ENCODE results near the gene MYL10.

The MYL10 gene

GRCh38 chr7:101629171-101629570, at the start of gene MYL10:
MYL10 (minus strand) TSS chr7:101629296; CDS start chr7:101629118, 178 bp downstream.
- no peak for DNase-seq

GRCh38 chr7:101678658-101679057, 49.6 kb upstream of the MYL10 start:
- DNase-seq = no peak

- DNase-seq = no peak
These were observed 48.8 kb upstream of the MYL10 start for GRCh38 chr7:101677797-101678479.

GRCh38 chr7:101677391-101677790, 48.3 kb upstream of the MYL10 start:
- no peak for DNase-seq

- no peak for DNase-seq
These were observed 47.9 kb upstream of the MYL10 start for GRCh38 chr7:101676956-101677355.

GRCh38 chr7:101676062-101676598, 47.0 kb upstream of the MYL10 start:
- no peak for DNase-seq

GRCh38 chr7:101674439-101674838, 45.3 kb upstream of the MYL10 start:
- no peak for DNase-seq

- no peak for DNase-seq
These were observed 44.9 kb upstream of the MYL10 start for GRCh38 chr7:101673951-101674350.

GRCh38 chr7:101673315-101673714, 44.2 kb upstream of the MYL10 start:
- DNase-seq = no peak

- no peak for DNase-seq
These were observed 42.6 kb upstream of the MYL10 start for GRCh38 chr7:101671371-101672356.

GRCh38 chr7:101669307-101669706, 40.2 kb upstream of the MYL10 start:
- no peak for DNase-seq

- DNase-seq = no peak
These were observed 39.6 kb upstream of the MYL10 start for GRCh38 chr7:101668726-101669125.

- no peak for DNase-seq
These were observed 38.8 kb upstream of the MYL10 start for GRCh38 chr7:101667920-101668319.

- no peak for DNase-seq
These were observed 38.3 kb upstream of the MYL10 start for GRCh38 chr7:101667399-101667798.

GRCh38 chr7:101666741-101667140, 37.6 kb upstream of the MYL10 start:
- no peak for DNase-seq

GRCh38 chr7:101666293-101666692, 37.2 kb upstream of the MYL10 start:
- DNase-seq = no peak

GRCh38 chr7:101664893-101665471, 35.9 kb upstream of the MYL10 start:
- no peak for DNase-seq

GRCh38 chr7:101664436-101664835, 35.3 kb upstream of the MYL10 start:
- no peak for DNase-seq

GRCh38 chr7:101663747-101664146, 34.7 kb upstream of the MYL10 start:
- no peak for DNase-seq

- no peak for DNase-seq
These were observed 33.4 kb upstream of the MYL10 start for GRCh38 chr7:101662447-101662998.

GRCh38 chr7:101659706-101660105, 30.6 kb upstream of the MYL10 start:
- no peak for DNase-seq

- DNase-seq = no peak
These were observed 28.1 kb upstream of the MYL10 start for GRCh38 chr7:101657171-101657570.

- no peak for DNase-seq
These were observed 22.0 kb upstream of the MYL10 start for GRCh38 chr7:101651112-101651511.

Measured in NCI-H1694 (cell line).